ENCODE measurements around the gene RNF225.
"Not testable (repeated sequence)": the region's sequence is repeated elsewhere in the genome, so short reads cannot be mapped to it uniquely, and the experiment has no call there.

Gene RNF225

GRCh38 chr19:58409010-58409790, 13.7 kb downstream of the RNF225 start:
- DNase-seq, result peak; percentile 18 to 46

GRCh38 chr19:58416604-58417003, 21.1 kb downstream of the RNF225 start:
- no peak for DNase-seq

GRCh38 chr19:58417071-58417470, 21.6 kb downstream of the RNF225 start:
- no peak for DNase-seq

- no peak for DNase-seq
Observed at GRCh38 chr19:58428617-58429016, 33.2 kb downstream of the RNF225 start.

- DNase-seq, result no peak
Observed at GRCh38 chr19:58429745-58430144, 34.3 kb downstream of the RNF225 start.

- DNase-seq, result no peak
Observed at GRCh38 chr19:58434217-58434616, 38.8 kb downstream of the RNF225 start.

GRCh38 chr19:58439576-58440554, 44.4 kb downstream of the RNF225 start, which contains the start of gene ZNF132:
ZNF132 (minus strand) TSS chr19:58440153; CDS start chr19:58439821, 332 bp downstream.
- DNase-seq, result no peak

- no peak for DNase-seq
Observed at GRCh38 chr19:58440556-58440955, 45.1 kb downstream of the RNF225 start.

GRCh38 chr19:58442986-58443385, 47.5 kb downstream of the RNF225 start:
- DNase-seq, result not testable (repeated sequence)

All from NCI-H526 (cell line).